K562 (cell line): ENCODE data around the gene PPARD. TPM values are rescaled to one million over a fixed set of nuclear protein-coding genes. Genes with fewer than 3 reads are reported as not detected.

ENCODE experiments used
- CBFA2T2 ChIP-seq: fragments of 450-650 bp; conservative IDR thresholded peaks from 2 replicates; pipeline ENCODE4 v1.6.1; 2017; ENCODE audit warnings: mild to moderate bottlenecking
- CGGBP1 ChIP-seq: fragments of 250-450 bp; sonication (Bioruptor Pico); IDR thresholded peaks from 2 replicates; pipeline ENCODE4 v1.9.0; 2021; ENCODE audit warnings: mild to moderate bottlenecking
- CHAMP1 ChIP-seq: fragments of 450-650 bp; IDR thresholded peaks from 2 replicates; pipeline ENCODE4 v1.6.1; 2016; ENCODE audit warnings: mild to moderate bottlenecking
- EHMT2 ChIP-seq: fragments of 450-650 bp; IDR thresholded peaks from 2 replicates; pipeline ENCODE4 v1.6.1; 2018; ENCODE audit warnings: antibody characterized with exemption
- HNRNPUL1 ChIP-seq: fragments of 200-400 bp; formaldehyde crosslinking; IDR thresholded peaks from 2 replicates; pipeline ENCODE4 v1.6.1; 2017; ENCODE audit warnings: low read length
- PBX2 ChIP-seq, 2 experiments: IDR thresholded peaks in 1 of 2; conservative IDR thresholded peaks in 1 of 2; 2 replicates each; pipeline ENCODE4 v1.6.1; 2016; ENCODE audit warnings: low read depth in 2 of 2, mild to moderate bottlenecking in 1 of 2, missing compliant biosample characterization in 1 of 2, missing genetic modification characterization in 1 of 2, moderate library complexity in 1 of 2
- POLR2AphosphoS5 ChIP-seq: IDR thresholded peaks from 2 replicates; pipeline ENCODE4 v1.6.1; 2011; ENCODE audit warnings: mild to moderate bottlenecking, low read depth, low read length, moderate library complexity; ENCODE audit not compliant: control insufficient read depth, insufficient read depth
- TGIF2 ChIP-seq: sonication (generic); formaldehyde crosslinking; IDR thresholded peaks from 2 replicates; pipeline ENCODE4 v1.8.1; 2022; ENCODE audit warnings: mild to moderate bottlenecking, missing genetic modification reagents, moderate library complexity
- ZNF212 ChIP-seq: fragments of 450-650 bp; formaldehyde crosslinking; IDR thresholded peaks from 2 replicates; pipeline ENCODE4 v1.4.0; 2020; ENCODE audit warnings: mild to moderate bottlenecking
- ZNF217 ChIP-seq: sonication (generic); formaldehyde crosslinking; IDR thresholded peaks from 2 replicates; pipeline ENCODE4 v1.8.0; 2022; ENCODE audit warnings: mild to moderate bottlenecking, missing genetic modification reagents
- ZNF354B ChIP-seq: fragments of 250-450 bp; sonication (Bioruptor Pico); IDR thresholded peaks from 2 replicates; pipeline ENCODE4 v1.4.0; 2020
- polyA plus RNA-seq, 8 experiments: library from polyadenylated mRNA; depleted of rRNA in 4 of 8; stranded (reverse) in 5 of 8; unstranded in 3 of 8; fragments of >200 nt; fragmentation: Nextera tagmentation in 2 of 8; fragmentation: Illumina TruSeq in 1 of 8; extraction: Ambion mirVana in 2 of 8; extraction: Trizol in 1 of 8; gene quantifications; 2 replicates each; pipeline versions ENCODE4 v1.2.1 to v1.2.3, GENCODE V29; 2011 to 2014; ENCODE audit warnings: inconsistent platforms in 1 of 8, missing spikeins in 1 of 8
- total RNA-seq, 7 experiments: library from RNA; depleted of rRNA in 6 of 7; stranded (reverse); fragments of >200 nt in 6 of 7; fragmentation: Illumina TruSeq in 2 of 7; extraction: Trizol in 2 of 7; gene quantifications; 2 replicates each; pipeline versions ENCODE4 v1.2.1 to v1.2.3, GENCODE V29; 2011 to 2021; ENCODE audit warnings: low replicate concordance in 1 of 7
- TF ChIP-seq, protein P1 (sequence below): fragments of 450-650 bp; formaldehyde crosslinking; IDR thresholded peaks from 2 replicates; pipeline ENCODE4 v1.4.0; 2020; ENCODE audit warnings: mild to moderate bottlenecking

The PPARD gene
- total and polyA plus RNA-seq, 9 of the 15 experiments (the other 6 are each of a cell fraction or from before 2014, with no cell fraction given) = 0.14 to 13.2 (median 3.8) TPM

DNA sequence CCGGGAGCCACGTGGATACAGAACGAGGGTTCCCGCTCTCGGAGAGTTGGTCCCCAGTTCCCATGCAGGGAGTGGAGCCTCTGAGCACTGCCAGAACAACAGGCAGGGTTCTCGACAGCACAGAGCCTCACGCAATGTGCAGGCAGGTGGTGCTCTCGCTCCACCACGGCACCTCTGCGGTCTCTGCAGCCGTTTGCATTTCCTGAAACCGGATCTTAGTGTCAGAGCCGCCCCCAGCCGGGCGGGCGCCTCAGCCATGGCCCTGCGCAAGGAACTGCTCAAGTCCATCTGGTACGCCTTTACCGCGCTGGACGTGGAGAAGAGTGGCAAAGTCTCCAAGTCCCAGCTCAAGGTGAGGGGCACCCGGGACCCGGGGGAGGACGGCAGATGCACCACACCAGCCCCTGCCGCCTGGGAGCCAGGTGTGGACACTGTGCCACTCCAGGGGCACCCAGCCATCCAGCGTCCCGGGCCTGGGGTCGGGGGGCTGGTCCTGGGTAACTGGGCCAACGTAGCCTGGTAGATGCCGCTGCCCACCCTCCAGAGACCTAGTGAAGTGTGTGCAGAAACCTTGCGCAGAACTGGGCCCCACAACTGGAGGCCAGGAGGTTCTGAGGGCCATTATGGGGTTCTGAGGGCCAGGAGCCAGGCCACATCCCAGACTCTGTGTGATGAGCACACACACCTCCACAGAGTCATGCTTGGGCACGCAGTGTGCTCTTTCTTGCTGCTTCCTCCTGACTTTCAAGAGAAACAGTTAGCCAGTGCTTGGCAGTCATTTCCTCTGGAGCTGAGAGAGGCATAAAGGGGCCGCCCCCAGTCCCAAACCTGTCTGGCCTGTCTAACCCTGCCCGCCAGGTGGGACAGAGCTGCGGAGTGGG lies 44.5 kb upstream of the PPARD start, which contains the start of gene DEF6 (continued):
- no peak for TF ChIP-seq CHAMP1
- TF ChIP-seq POLR2AphosphoS5 = peak; percentile 81
- TF ChIP-seq EHMT2 = no peak
- no peak for TF ChIP-seq CBFA2T2
- TF ChIP-seq, protein P1, sequence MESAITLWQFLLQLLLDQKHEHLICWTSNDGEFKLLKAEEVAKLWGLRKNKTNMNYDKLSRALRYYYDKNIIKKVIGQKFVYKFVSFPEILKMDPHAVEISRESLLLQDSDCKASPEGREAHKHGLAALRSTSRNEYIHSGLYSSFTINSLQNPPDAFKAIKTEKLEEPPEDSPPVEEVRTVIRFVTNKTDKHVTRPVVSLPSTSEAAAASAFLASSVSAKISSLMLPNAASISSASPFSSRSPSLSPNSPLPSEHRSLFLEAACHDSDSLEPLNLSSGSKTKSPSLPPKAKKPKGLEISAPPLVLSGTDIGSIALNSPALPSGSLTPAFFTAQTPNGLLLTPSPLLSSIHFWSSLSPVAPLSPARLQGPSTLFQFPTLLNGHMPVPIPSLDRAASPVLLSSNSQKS (CRISPR knock-in tag) = no peak
- TF ChIP-seq ZNF217 (CRISPR knock-in tag) = no peak
- no peak for TF ChIP-seq HNRNPUL1
- TF ChIP-seq TGIF2 (CRISPR knock-in tag) = no peak; the same call in 1 of the 2 replicates
- TF ChIP-seq CGGBP1 (CRISPR knock-in tag) = no peak; the same call in 1 of the 2 replicates
- no peak for TF ChIP-seq ZNF212 (CRISPR knock-in tag)
- no peak for TF ChIP-seq PBX2 (CRISPR knock-in tag; IDR thresholded peaks at IDR 0.05; ENCODE audit: low read depth)
- no peak for TF ChIP-seq PBX2 (tag; conservative IDR thresholded peaks at IDR 0.05; ENCODE audit: low read depth)
- no peak for TF ChIP-seq ZNF354B (CRISPR knock-in tag)
